Stimulated activated CD8-positive, alpha-beta memory T cell treated with anti-CD3 and anti-CD28 coated beads, Interleukin-15, amount 100 ng/mL, for 1 hour (primary cell): ENCODE measurements around the gene TSPAN18.

ENCODE experiments used
- DNase-seq: peaks from one replicate; pipeline ENCODE4 v3.0.0-alpha.2; 2020; ENCODE audit warnings: low read depth

TSPAN18 gene

GRCh38 chr11:44711113-44711786 lies 15.5 kb upstream of the TSPAN18 start:
- DNase-seq, result no peak

GRCh38 chr11:44711787-44712608 lies 14.8 kb upstream of the TSPAN18 start:
- DNase-seq, result no peak

GRCh38 chr11:44713022-44713421 lies 13.7 kb upstream of the TSPAN18 start:
- DNase-seq, result no peak

GRCh38 chr11:44716256-44716655 lies 10.5 kb upstream of the TSPAN18 start:
- DNase-seq, result no peak

GRCh38 chr11:44718057-44718456 lies 8.7 kb upstream of the TSPAN18 start:
- DNase-seq, result no peak

GRCh38 chr11:44718612-44719390 lies 8.0 kb upstream of the TSPAN18 start:
- no peak for DNase-seq

GRCh38 chr11:44725016-44725685 lies 1.6 kb upstream of the TSPAN18 start:
- DNase-seq, result no peak

GRCh38 chr11:44725757-44726282 lies 942 bp upstream of the TSPAN18 start:
- DNase-seq, result no peak

- no peak for DNase-seq
These were observed 281 bp downstream of the TSPAN18 start for GRCh38 chr11:44727114-44727372.

GRCh38 chr11:44727373-44728287 lies 868 bp downstream of the TSPAN18 start:
- peak; percentile 55 for DNase-seq

GRCh38 chr11:44728491-44728910 lies 1.7 kb downstream of the TSPAN18 start:
- no peak for DNase-seq

GRCh38 chr11:44729063-44729462 lies 2.3 kb downstream of the TSPAN18 start:
- DNase-seq, result no peak

- no peak for DNase-seq
These were observed 3.0 kb downstream of the TSPAN18 start for GRCh38 chr11:44729713-44730112.

GRCh38 chr11:44730775-44731174 lies 4.0 kb downstream of the TSPAN18 start:
- no peak for DNase-seq

- DNase-seq, result no peak
These were observed 5.1 kb downstream of the TSPAN18 start for GRCh38 chr11:44731685-44732430.

GRCh38 chr11:44732564-44732963 lies 5.8 kb downstream of the TSPAN18 start:
- no peak for DNase-seq

GRCh38 chr11:44733877-44734276 lies 7.1 kb downstream of the TSPAN18 start:
- no peak for DNase-seq

GRCh38 chr11:44734843-44735381 lies 8.2 kb downstream of the TSPAN18 start:
- no peak for DNase-seq

- no peak for DNase-seq
These were observed 10.0 kb downstream of the TSPAN18 start for GRCh38 chr11:44736791-44737190.
